Stimulated activated CD4-positive, alpha-beta T cell treated with anti-CD3 and anti-CD28 coated beads, Interleukin-12 subunit alpha, Interleukin-12 subunit beta, amount 100 ng/mL, for 24 hours (primary cell): ENCODE measurements around the gene MDFI.

Experiments
- DNase-seq, 2 experiments: peaks; one replicate each; pipeline ENCODE4 v3.0.0-alpha.2; 2020; ENCODE audit warnings: low read depth in 2 of 2

MDFI gene

GRCh38 chr6:41634657-41635056, 3.6 kb upstream of the MDFI start:
- DNase-seq: no peak

- no peak for DNase-seq
These were observed 2.9 kb upstream of the MDFI start for GRCh38 chr6:41635365-41635764.

GRCh38 chr6:41636833-41637193, 1.5 kb upstream of the MDFI start:
- DNase-seq: no peak

GRCh38 chr6:41637194-41638001, 870 bp upstream of the MDFI start:
- no peak for DNase-seq

- DNase-seq: no peak
These were observed 904 bp downstream of the MDFI start for GRCh38 chr6:41638935-41639808.

- DNase-seq: no peak
These were observed 1.6 kb downstream of the MDFI start for GRCh38 chr6:41639809-41640371.

GRCh38 chr6:41640426-41640825, 2.2 kb downstream of the MDFI start:
- DNase-seq: no peak

GRCh38 chr6:41641352-41641925, 3.2 kb downstream of the MDFI start:
- DNase-seq: no peak

GRCh38 chr6:41642090-41642959, 4.1 kb downstream of the MDFI start:
- no peak for DNase-seq

GRCh38 chr6:41642960-41643898, 5.0 kb downstream of the MDFI start:
- no peak for DNase-seq

- no peak for DNase-seq
These were observed 5.6 kb downstream of the MDFI start for GRCh38 chr6:41643899-41644269.

GRCh38 chr6:41644297-41644879, 6.1 kb downstream of the MDFI start:
- DNase-seq: no peak

- no peak for DNase-seq
These were observed 6.8 kb downstream of the MDFI start for GRCh38 chr6:41645007-41645618.

GRCh38 chr6:41646026-41646795, 7.9 kb downstream of the MDFI start:
- no peak for DNase-seq

GRCh38 chr6:41647061-41647511, 8.8 kb downstream of the MDFI start:
- DNase-seq: no peak

- DNase-seq: no peak
These were observed 9.9 kb downstream of the MDFI start for GRCh38 chr6:41648070-41648585.

- no peak for DNase-seq
These were observed 10.7 kb downstream of the MDFI start for GRCh38 chr6:41648921-41649320.

GRCh38 chr6:41649596-41649995, 11.3 kb downstream of the MDFI start:
- no peak for DNase-seq
